GM18499 (cell line): ENCODE measurements around the gene PON3.
"Not testable (repeated sequence)": the region's sequence is repeated elsewhere in the genome, so short reads cannot be mapped to it uniquely, and the experiment has no call there.

Experiments used
- ATAC-seq: cut with Tn5 transposase; IDR thresholded peaks from one replicate; pipeline ENCODE4 v1.9.1; 2021; ENCODE audit warnings: moderate number of reproducible peaks; ENCODE audit not compliant: insufficient read depth, unreplicated experiment

The PON3 gene

DNA sequence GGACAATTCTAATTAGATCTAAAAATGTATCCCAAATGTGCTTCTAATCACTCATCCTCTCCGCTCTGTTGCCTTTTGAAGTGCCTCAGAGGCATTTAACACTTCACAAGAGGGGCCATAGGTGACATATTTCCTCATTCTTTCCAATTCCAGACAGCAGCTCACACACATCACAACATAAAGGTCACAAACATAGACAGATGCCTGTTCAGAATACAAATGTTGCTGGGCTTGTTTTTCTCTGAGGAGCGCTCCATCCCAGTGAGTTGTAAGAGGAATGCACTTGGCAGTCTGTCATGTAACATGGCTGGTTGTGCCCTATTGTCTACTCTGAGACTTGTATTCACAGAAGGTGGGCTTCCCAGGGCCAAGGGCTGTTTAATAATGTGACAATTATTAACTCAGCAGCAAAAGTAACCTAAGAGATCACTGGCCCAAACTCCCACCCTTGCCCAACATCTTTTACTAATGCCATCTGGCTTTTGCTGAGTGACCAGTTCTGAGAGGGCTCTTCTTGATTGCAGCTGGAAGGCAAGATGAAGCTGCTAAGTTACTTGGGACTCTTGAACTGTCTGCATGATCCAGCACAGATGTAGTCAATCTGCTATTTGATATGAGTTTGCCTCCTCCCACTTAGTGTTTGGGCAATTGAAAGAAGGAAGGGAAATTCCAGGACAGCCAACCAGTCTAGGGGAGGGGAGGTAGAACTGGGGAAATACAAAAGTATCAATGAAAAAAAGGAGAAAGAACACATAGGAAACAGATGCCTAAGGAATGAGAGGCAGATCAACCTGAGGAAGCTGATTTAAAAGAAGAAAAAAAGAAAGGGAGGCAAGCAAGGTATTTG, 25.0 kb upstream of the PON3 start:
- no peak for ATAC-seq

DNA sequence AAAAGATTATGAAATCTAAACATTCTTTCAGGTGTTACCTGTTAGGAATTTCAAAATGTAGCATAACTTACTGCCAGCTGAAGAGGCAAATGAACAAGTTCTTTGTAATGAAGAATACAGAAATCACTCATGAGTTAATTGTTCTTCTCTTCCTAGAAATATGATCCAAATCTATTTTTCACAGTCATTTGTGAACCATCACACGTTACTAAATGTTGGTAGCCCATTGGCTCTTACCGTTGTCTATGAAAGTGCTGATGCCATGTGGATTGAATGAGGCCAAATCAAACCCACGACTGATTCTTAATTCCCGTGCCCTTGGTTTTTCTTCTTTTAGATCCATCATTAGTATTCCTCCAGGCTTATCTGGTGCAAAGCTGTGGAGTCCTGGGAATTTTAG, 15.9 kb upstream of the PON3 start:
- no peak for ATAC-seq

DNA sequence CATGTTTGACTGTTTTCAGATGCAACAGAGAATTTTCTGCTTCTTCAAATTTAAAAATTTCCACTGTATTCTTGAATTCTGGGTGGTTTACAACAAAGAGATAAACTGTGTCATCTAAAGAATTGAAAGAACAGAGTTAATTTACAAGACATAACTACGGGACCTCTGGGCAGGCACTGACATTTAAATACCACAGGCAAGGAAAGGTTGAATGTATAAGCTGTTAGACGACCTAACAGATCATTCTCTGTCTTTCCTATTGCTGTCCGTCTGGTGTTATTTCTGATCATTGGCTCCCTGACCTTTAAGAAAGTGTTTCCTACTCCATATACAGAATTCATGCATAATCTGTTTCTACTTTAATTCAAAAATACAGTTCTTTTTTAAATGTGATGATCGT, 15.5 kb upstream of the PON3 start:
- ATAC-seq, result no peak

DNA sequence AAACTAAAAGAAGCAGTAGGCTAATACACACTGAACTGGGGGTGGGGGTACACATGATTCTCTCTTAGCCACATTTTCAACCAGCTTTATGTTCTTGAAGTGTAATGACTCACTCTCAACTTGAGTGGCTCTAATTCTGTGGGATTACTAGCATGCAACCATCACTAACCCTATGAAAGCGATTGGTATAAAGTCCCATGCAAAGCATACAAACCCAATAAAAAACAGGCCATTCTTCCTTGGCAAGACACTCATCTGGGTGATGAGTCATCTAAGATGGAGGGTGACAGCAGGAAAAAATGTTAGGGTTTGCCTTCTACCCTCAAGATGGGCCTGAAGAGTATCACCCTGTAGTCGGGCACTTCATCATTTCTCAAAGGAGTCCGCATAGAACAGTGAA, 14.9 kb upstream of the PON3 start:
- ATAC-seq, result no peak

DNA sequence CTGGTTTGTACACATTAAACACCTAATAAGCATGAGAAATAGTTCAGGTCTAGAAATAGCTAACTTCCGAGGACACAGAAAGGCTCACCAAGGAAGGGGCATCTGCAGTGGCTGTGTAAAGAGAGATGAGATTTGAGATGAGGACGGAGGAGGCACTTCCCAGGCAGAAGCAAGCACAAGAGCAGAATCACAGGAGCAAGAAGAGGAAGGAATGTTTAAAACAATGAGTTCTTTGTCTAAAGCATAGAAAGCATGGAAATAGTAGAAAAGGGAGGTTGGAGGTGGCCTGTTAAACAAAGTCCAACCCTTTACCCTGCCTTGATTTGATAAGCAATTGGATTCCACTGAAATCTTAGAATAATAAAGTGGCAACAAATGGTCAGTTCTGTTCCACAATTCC, 11.6 kb upstream of the PON3 start:
- ATAC-seq, result no peak

DNA sequence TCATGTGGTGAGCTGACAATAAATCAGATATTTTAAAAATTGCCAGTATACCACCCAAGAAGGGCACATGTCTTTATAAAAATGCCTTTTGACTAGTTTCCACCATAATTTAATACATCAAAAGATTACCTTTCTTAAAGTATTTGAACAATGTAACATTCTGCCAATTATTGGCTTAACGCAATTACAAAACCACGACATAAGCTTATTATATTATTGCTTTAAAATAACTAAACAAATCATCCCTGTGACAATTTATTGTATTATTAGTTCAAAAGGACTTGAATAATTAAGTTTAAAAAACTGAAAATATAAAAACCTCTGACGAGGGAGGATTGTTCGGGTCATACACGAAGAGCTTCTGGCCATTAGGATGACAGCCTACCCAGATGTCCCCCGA, 9.6 kb upstream of the PON3 start:
- ATAC-seq, result no peak

DNA sequence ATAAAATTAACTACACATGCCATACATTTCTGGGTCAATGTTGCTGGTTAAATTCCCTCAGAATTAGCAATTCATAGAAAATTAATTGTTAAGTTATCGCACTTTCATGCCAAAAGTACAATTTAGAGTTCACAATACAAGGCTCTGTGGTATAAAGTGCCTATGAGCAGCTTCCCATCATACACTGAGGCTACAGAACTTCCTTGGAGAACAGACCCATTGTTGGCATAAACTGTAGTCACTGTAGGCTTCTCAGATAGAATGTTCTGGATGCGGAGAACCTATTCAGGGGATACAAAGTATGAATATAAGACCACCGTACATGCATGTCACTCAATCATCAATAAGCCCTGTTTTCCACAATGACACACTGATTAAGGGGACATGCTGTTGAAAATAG, 9.0 kb upstream of the PON3 start:
- no peak for ATAC-seq

DNA sequence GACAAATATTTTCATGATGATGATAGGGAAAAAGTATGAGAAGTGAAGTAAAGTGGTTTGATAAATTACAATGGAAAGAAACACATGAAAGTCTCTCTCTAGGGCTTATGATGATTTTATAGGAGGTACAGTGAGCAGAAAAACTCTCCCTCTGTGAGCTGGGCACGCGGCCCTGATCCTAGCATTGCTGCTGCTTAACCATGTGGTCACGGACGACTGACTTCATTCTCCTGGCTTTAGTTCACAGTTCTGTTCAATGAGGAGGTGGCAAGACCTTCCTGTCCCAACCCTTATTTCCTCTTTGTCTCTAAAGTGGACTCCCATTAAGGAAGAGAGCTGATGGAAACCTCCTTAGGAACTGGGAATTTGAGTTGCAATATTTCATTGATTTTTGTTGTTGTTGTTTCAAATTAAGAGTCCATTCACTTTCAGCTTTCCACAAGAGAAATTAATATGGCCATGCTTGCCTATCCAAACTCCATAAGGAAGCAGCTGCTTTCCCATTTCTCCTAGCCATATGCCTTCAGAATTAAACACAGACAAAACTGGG, 8.2 kb upstream of the PON3 start:
- no peak for ATAC-seq

DNA sequence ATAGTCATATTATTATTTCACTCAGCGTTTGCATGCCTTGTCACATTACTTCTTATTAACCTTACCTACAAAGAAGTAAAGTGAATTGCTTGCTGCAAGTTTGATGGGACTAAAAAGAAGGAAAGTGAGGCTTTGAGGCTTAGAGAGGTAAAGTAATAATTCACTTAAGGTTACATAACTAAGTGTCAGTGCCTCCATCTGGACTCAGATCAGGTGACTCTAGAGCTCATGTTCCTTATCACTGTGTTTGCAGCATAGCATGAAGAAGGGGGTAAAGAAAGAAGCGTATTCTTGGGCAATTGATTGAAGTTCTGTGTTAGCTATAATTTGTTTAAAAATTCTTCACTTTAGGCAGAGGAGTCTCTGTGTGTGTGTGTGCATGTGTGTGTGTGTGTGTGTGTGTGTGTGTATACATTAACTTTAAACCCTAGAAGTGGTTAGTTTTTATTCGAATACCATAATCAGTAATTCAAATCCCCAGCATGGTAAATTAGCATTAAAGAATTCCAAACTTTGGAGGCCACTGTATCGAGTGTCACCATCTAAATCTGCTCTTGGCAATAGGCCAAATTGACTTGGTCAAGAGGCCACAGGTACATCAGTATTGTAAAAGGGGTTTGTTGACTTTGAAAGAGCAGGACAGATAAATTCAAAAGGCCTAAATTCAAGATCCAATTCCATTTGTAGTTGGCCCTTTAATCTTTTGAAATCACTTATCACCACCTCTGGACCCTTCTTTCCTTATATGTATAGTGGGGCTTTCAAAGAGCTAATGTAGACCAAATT, 2.2 kb upstream of the PON3 start:
- no peak for ATAC-seq

DNA sequence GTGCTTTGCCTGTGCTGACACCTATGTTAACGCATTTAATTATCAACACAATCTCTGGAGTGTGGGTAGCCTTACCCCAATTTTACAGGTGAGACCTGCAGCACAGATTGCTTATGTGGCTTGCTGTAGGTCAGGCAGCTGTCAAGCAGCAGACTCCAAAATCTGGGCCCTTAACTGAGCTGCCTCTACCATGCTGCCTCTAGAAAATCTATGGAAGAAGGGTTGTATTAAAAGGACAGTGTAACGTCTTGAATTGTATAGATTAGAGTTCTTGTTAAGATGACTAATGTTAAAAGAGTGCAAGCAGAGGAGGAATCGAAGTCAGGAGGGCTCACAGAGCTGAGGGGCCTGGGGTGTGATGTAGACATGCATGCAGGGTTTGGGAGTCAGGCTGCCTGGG, 1.2 kb upstream of the PON3 start:
- no peak for ATAC-seq

DNA sequence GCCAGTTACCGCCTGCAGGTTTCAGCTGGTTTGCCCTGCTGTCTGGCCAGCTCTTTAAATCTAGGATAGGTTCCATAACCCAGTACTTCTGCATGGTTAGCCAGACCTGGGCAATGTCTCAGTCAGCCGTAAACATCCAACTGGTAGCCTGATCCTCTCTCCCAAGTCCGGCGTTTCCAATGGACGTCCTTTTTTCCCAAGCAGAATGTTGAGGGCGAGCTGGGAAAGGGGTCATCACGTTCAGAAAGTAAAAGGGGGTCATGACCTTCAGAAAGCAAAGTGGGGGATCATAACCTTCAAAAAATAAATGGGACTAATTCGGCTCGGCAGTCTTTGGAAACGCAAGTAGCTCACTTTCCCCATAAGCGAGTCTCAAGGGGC, 430 bp downstream of the PON3 start:
- ATAC-seq, result no peak

DNA sequence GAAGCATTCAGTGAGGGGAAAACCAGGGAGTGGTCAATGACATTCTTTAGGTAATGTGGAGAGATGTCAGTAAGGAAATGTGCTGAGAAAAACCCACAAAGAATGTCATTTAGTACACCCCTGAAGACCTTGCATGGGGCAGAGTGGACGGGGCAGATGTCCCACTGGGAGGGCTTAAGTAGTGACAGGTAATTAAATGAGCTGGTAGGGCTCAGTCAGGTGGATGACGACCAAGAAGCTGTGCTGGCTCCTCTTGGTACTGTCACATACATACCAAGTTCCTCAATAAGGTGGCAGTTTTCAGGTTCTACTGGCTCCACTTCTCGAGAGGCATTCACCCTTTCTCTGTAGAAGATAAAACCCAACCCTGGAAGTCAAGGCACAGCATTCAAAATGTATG, 1.8 kb downstream of the PON3 start:
- ATAC-seq, result no peak

DNA sequence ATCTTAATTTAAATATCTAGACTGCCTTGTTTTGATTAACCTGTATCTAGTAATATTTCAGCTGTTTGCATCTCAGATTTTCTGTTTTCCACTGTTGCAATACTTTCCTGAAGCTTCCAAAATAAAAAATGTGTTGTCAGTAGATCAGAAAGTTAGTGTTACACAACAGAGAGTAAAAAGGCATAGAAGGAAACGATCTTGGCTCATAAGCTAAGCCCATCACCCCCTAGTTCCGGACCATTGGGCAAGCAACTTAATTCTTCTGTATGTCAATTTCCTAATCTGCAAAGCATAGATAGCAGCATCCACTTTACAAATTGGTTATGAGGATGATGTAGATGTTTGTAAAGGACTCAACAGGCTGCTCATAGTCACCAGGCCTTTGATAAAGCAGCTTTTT, 4.4 kb downstream of the PON3 start:
- no peak for ATAC-seq

DNA sequence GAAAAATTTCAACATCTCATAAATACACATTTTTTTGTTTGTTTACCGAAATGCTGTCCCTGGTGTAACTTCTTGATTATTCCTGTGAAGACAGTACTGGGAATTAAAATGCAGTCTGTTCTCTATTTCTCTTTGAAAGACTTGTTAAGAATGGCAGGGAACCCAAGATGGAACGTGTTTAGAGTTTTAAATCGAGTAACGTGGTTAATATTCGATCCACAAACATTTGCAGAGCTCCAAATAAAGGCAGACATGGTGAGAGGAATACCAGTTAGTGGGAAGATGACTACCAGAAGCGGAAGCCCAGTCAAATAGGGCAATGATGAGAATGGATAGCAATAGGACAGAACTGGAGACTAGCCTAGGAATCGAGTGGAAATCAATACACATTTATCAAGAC, 6.7 kb downstream of the PON3 start:
- ATAC-seq, result no peak

DNA sequence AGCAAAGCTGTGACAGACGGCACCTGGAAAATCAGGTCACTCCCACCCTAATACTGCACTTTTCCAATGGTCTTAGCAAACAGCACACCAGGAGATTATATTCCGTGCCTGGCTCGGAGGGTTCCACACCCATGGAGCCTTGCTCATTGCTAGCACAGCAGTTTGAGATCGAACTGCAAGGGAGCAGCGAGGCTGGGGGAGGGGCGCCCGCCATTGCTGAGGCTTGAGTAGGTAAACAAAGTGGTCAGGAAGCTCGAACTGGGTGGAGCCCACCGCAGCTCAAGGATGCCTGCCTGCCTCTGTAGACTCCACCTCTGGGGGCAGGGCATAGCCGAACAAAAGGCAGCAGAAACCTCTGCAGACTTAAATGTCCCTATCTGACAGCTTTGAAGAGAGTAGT, 16.7 kb downstream of the PON3 start:
- not testable (repeated sequence) for ATAC-seq

DNA sequence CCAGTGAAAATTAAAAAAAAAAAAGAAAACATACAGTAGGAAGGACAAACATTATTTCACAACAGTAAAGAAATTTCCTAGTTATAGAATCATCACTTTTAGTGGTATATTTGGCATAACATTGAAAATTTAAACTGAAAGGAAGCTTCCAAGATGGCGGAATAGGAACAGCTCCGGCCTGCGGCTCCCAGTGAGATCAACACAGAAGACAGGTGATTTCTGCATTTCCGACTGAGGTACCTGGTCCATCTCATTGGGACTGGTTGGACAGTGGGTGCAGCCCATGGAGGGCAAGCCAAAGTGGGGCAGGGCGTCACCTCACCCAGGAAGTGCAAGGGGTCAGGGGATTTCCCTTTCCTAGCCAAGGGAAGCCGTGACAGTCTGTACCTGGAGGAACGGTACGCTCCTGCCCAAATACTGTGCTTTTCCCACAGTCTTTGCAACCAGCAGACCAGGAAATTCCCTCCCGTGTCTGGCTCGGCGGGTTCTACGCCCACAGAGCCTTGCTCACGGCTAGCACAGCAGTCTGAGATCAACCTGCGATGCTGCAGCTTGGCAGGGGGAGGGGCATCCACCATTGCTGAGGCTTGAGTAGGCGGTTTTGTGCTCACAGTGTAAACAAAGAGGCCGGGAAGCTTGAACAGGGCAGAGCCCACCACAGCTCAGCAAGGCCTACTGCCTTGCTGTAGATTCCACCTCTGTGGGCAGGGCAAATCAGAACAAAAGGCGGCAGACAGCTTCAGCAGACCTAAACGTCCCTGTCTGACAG, 19.4 kb downstream of the PON3 start:
- no peak for ATAC-seq

DNA sequence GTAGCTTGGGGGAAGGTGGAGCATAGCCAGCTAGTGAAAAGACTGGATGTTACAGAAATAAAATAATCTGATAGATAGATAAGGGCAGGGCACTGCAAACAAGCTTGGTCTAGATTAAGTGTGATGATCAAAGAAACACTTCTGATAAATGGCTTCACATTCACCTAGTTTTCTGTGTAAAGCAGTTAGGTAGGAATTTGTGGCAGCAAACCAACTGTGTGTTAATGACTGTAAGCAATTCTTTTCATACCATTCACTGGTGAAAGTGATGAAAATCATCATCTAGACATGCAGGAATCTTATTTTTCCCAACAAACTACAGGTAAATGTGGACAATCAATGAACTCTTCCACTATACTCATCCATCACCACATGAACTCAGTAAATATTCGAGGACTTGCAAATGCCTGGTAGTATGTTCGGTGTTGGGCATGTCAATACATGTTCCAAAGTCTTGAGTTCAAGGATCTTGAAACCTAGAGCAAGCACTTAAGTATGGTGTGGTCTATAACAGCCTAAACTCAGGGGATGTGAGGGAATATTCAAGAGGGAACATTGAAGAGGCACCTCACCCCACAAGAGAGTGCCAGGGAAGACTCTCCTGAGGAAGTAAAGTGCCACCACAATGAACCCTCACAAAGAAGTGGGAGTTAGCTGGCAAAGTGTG, 20.5 kb downstream of the PON3 start:
- no peak for ATAC-seq

DNA sequence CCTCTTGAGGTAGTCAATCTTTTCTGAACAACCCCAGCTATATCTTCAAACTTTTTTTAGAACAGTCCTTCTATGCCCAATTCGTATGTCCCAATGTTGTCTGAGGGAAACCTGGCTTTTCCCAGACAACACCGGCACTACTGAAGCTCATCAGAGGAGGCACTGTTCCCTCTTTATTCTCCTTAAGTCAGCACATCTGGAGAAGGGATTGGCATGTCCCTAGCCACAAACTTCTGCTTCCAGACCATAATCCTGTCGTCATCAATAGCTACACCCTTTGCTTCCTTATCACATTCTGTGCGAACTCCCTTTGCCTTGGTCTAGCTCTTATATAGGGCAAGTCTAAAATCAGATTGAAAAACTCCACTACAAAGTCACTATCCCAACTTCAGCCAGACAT, 22.9 kb downstream of the PON3 start:
- ATAC-seq, result no peak

DNA sequence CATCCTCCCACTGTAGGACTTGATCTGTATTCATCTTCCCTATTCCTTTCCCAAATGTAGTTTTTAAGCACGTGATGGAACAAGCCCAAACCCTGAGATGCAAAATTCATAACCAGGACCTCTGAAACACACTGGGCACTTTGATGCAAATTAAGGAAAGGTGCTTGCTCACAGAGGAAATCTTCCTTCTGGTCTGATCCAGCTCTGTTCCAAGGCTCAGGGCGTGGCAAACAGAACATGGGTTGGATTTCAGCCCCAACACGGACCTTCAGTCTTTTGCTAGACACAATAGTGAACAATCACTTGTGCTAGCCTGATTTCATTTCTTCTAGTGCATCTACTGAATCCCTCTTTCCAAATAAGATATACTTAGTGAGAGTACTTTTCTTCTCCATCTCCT, 27.9 kb downstream of the PON3 start:
- no peak for ATAC-seq

DNA sequence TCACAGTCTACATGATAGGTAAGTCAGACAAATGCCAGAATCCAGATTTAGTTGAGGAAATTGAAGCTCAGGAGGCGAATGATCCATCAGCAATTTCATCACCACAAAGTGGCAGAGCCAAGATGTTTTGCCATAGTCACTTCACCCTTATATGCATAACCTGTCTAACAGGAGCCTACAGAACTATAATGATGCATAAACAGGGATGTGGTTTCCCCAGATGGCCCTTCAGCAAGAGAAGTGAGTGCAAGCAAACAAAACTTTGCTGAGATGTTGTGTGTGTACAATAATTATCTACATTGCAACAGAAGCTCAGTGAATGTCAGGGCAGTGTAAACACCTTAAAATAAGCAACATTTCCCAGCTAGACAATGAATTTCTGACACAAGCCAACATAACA, 28.6 kb downstream of the PON3 start:
- ATAC-seq, result no peak
